DMS79 (cell line): ENCODE results near the gene PLCH1.

Source experiments
- DNase-seq: peaks from one replicate; lab custom pipeline; 2025; lab: John Stamatoyannopoulos, UW

The PLCH1 gene

DNA sequence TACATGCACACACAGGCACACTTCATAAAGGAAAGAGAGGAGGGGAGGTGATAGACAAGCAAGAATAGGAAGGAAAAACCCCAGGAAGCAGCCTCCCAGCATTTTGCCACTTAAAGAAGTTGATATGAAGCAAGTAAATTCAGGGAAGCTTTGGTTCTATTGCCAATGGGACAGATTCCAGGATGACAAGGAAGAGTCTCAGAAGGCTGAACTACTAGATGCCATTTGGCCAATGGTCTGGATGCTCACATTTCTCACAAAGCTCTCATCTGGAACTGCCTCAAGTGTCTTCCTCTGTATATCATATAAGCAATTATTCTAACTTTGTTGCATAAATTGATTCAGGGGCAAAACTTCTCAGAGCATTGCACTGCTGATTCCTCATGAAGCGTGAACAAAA lies 372.6 kb downstream of the PLCH1 start:
- no peak for DNase-seq

GRCh38 chr3:155370764-155371503 lies 373.9 kb downstream of the PLCH1 start:
- DNase-seq: no peak

GRCh38 chr3:155370198-155370597 lies 374.7 kb downstream of the PLCH1 start:
- peak; percentile 46 for DNase-seq

- no peak for DNase-seq
Measured at GRCh38 chr3:155369735-155370134, 375.1 kb downstream of the PLCH1 start.

- no peak for DNase-seq
Measured at GRCh38 chr3:155369244-155369643, 375.6 kb downstream of the PLCH1 start.

DNA sequence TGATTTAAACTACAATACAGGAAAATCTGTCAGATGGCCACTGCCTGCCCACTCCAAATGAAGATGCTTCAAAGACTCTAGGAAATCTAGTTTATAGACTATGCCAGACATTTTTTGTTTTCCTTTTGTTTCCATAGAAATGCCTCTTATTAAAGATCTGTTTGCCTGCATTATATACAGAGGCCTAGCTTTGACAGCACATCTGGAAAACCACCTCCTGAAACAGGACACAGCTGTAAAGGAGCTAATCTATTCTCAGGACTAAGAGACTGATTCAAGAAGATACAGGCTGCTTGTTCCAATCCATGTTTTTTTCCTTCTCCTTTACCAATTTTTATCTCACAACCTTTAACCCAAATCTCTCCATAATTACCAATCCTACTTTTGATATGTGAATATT lies 376.1 kb downstream of the PLCH1 start:
- DNase-seq: no peak

- no peak for DNase-seq
Measured at GRCh38 chr3:155367506-155367905, 377.4 kb downstream of the PLCH1 start.

- DNase-seq: no peak
Measured at GRCh38 chr3:155365178-155365783, 379.6 kb downstream of the PLCH1 start.

DNA sequence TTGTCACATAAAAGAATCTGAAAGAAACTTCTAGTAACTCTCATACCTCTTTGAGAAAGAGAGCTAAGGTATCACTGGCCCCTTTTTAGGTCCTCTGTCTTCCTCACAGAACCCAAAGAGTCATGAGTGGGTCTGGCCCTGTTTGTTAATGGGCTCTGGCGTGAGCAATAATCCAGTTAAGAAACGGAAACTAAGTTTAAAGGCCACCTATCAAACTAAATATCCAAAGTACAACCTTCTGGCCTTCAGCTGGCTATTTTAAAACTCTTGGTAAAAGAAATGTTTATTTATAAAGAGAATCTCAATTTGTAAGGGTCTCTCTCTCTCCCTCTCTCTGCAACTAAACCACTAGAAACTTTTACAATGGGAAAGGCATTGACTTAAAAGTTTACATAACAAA lies 380.4 kb downstream of the PLCH1 start:
- DNase-seq: no peak

DNA sequence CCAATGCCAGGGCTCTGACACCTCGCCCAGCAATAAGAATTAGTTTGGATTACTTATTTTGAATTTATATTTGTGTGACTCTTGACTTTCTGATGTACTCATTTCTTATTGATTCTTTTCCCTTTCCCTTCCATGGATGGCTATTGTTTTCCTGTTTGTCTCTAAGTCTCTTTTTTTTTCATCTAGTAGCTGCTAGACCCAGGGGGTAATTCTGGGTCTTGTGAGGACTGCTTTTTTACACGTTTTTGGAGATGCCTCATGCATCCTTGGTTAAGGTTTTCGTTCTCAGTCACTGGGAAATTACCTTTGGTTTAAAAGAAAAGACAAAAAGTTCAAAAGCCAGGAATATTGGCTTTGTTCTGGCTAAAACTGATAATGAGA lies 381.2 kb downstream of the PLCH1 start:
- DNase-seq: no peak

DNA sequence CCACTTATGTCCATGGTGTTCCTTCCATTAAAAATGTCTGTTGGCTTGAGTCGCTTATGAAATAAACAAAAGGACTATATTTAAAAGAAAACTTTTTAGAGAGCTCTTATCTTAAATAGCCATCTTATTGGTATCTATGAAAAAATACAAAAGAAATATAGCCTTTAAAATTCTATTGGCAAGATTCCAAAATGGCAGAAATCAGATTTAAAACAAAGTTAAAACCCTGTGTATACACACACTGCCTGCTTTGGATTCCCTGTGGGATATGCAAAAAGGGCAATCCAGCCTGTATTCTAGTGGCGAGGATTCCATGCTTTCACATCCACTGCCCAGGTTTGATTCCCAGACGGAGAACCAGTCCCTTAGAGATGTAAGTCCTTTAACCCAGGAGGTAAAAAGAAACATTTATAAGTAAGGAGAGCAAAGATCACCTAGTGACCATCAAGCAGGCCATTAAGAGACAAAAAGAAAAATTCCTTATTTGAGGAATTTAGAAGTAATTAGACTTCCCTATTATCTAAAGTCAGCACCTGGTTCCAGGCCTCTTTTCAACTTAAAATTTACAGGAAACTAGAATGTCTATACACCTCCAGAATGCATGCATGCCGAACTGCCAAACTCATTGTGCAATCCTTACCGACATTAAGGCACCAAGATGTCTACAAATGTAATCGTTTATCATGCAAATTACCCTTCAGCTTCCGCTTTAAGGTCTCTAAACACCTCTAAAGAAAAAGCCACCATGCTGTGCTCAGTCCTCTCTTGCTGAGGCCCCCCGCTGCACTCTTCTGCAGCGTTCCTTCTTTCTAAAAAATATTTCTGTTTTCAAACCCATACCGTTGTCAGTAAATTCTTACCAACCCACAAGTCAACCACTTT lies 381.8 kb downstream of the PLCH1 start:
- no peak for DNase-seq

GRCh38 chr3:155360281-155360680 lies 384.6 kb downstream of the PLCH1 start:
- DNase-seq: no peak

- no peak for DNase-seq
Measured at GRCh38 chr3:155356594-155357370, 388.1 kb downstream of the PLCH1 start.

- no peak for DNase-seq
Measured at GRCh38 chr3:155354658-155355057, 390.2 kb downstream of the PLCH1 start.

DNA sequence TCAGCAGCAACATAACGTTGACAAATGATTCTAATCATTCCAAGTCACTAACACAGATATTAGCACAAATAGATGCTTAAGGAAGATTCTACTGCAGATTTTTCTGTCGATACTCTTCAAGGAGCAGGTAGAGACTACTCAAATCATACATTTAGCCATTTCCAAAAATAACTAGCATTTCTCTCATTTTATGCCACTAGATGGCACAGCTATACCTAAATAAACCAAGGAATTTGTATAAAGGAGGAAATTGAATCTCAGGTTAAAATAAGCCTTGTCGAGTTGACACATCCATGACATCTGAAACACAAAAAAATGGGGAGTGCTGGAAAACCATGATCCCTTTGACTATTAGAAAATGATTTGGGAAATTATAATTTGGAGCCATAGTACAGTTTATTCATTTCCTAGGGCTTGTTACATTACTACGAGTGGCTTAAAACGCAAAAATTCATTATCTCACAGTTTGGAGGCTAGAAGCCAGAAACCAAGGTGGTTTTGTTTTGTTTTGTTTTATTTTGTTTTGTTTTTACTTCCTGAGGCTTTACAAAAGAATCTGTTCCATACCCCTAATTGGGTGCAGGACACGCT lies 391.9 kb downstream of the PLCH1 start:
- peak; percentile 33 for DNase-seq

GRCh38 chr3:155350571-155350970 lies 394.3 kb downstream of the PLCH1 start:
- DNase-seq: no peak

GRCh38 chr3:155347901-155348300 lies 397.0 kb downstream of the PLCH1 start:
- no peak for DNase-seq

DNA sequence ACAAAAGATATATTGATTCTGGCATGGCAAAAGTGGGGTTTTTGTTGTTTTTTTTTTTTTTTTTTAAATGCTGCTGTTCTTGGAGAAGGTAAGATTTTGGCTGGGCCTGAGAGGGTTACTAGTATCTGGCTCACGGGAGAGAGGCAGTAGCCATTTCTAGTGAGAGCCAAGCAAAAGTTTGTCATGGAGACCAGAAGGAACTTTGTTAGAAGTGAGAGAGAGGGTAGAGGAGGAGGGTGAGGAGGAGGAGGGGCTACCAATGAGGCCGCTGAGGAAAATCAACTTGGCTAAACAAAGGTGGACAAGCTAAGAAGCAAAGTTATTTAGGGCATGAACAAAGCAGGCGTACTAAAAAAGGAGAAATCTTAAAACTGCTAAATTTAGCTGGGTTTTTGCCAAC lies 402.5 kb downstream of the PLCH1 start:
- DNase-seq: no peak

GRCh38 chr3:155339052-155339451 lies 405.8 kb downstream of the PLCH1 start:
- DNase-seq: no peak

DNA sequence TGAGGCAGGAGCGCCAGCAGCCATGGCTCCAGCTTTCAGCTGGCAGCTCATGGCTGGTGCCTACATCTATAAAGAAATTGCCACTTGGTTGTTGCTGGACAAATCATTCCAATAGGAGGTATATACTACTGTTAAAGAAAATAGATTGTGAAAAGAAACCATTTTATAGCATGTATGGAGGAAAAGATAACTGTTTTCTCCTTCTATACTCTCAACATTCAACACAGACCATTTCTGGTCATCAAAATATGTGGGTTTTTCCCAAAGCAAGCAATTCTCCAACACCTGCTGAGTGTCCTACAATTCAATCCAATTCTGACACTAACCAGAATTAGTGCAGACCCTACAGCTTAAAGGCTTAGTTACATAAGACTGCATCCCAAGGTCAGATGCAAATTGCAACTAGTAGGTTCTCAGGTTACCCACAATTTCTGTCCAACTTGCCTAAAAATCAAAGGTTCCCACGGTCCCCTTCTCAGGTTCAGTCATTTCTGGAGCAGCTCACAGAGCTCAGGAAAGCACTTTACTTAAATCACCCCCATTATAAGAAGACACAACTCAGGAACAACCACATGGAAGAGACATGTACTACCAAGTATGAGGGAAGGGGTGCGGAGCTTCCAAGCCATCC lies 409.0 kb downstream of the PLCH1 start:
- no peak for DNase-seq
